ENCODE data around the gene AFF3. TPM values are rescaled to one million over a fixed set of nuclear protein-coding genes. Genes with fewer than 3 reads are reported as not detected.

Gene AFF3
- total and polyA plus RNA-seq, 2 of the 13 experiments (the other 11 are each of a cell fraction or from before 2014, with no cell fraction given), result not detected

- no peak for TF ChIP-seq TARDBP (CRISPR knock-in tag; IDR thresholded peaks at IDR 0.05)
- no peak for TF ChIP-seq KDM5B (CRISPR knock-in tag; IDR thresholded peaks at IDR 0.05; ENCODE audit: borderline replicate concordance)
- TF ChIP-seq, protein P1, sequence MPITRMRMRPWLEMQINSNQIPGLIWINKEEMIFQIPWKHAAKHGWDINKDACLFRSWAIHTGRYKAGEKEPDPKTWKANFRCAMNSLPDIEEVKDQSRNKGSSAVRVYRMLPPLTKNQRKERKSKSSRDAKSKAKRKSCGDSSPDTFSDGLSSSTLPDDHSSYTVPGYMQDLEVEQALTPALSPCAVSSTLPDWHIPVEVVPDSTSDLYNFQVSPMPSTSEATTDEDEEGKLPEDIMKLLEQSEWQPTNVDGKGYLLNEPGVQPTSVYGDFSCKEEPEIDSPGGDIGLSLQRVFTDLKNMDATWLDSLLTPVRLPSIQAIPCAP (CRISPR knock-in tag; IDR thresholded peaks at IDR 0.05; ENCODE audit: low read depth), result no peak
These were observed 122.9 kb downstream of the AFF3 start (continued) for GRCh38 chr2:100019499-100019898.

DNA sequence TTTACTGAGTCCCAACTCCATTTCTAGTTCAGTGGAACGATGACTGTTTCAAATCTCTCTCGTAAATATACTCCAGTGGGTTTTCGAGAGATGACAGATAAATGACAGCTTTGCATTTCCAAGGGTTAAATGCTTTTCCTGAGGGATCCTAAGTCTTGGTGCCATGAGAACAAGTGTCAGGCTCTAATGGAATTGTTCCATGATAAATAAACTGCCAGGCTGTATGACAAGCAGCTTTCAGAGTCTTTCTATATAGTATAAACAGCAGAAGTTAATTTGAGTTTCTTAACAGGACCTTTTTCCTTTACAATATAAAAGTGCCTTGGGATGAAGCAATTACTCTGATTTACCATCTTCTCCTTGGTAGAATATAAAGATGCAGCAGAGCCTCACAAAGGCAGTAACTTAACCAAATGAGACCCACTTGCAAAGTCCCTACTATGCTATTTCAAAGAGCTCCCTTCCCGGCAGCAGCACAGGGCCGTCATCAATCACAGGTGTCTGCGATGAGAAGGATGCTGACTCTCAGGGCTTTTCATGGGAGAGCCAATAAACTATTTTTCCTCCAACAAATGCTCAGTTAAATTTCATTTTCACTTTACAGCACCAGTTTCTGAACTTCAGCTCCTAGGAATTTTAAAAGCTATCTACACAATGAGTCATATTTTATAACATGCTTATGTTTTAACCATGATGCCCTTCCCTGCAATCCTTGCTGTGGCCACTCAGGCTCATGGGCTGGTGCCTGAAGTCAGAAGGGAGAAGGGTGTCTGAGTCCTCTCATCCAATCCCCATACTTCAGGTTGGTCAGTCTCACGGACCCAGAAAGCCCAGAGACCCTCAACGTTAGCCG lies 123.8 kb downstream of the AFF3 start:
- Histone ChIP-seq H3K9ac (ENCODE audit: insufficient read depth, low read depth, low read length) (no peak overlapping the region), H3K27me3 (ENCODE audit: control insufficient read depth in 1 of 2, insufficient read depth in 2 of 2, low read length in 2 of 2) (peaks cover 0 to 10% of the 10 kb centered on the region in 2 experiments; a peak in 2 of 5 replicates), H3K4me3 (replicated peaks in 1 of 3; ENCODE audit: insufficient read depth in 1 of 3, low read depth in 2 of 3, low read length in 3 of 3) (no peak overlapping the region), H3K4me1 (ENCODE audit: insufficient read depth, low read length) (no peaks in the 10 kb centered on the region), H3K79me2 (ENCODE audit: insufficient read depth, low read length) (no peaks in the 10 kb centered on the region), H3K9me3 (ENCODE audit: low read length) (peaks cover 12% of the 10 kb centered on the region; the same call in 1 of the 2 replicates), H3K27ac (ENCODE audit: extremely low read length, insufficient read depth, low read length) (no peak overlapping the region), H3K4me2 (ENCODE audit: low read depth, low read length) (no peak overlapping the region), H4K20me1 (ENCODE audit: insufficient read depth, low read length) (no peaks in the 10 kb centered on the region), H2AFZ (ENCODE audit: low read length) (no peak overlapping the region), H3K36me3 (replicated peaks in 1 of 2; ENCODE audit: control insufficient read depth in 1 of 2, insufficient read depth in 2 of 2, low read length in 2 of 2) (no peaks in the 10 kb centered on the region)
- in situ Hi-C loops (cut with HindIII; ENCODE audit: extremely low pct_ligation_motif_present, low pct_unique_long_range_greater_than_20kb), result no loop called here
- no peak for TF ChIP-seq ZNF326 (CRISPR knock-in tag; IDR thresholded peaks at IDR 0.05; ENCODE audit: borderline replicate concordance)
- no peak for TF ChIP-seq HOXA9 (CRISPR knock-in tag; IDR thresholded peaks at IDR 0.05; ENCODE audit: borderline replicate concordance)
- no peak for TF ChIP-seq BHLHE40 (IDR thresholded peaks at IDR 0.05; ENCODE audit: low read length)
- TF ChIP-seq ZNF513 (CRISPR knock-in tag; conservative IDR thresholded peaks at IDR 0.05), result no peak
- TF ChIP-seq PAF1 (CRISPR knock-in tag; IDR thresholded peaks at IDR 0.05), result no peak
- TF ChIP-seq CCAR2 (optimal IDR thresholded peaks at IDR 0.05; ENCODE audit: low read depth, low read length), result no peak
- TF ChIP-seq KDM6A (CRISPR knock-in tag; IDR thresholded peaks at IDR 0.05; ENCODE audit: low read depth), result no peak
- TF ChIP-seq SYNCRIP (IDR thresholded peaks at IDR 0.05; ENCODE audit: insufficient read depth, low read depth, low read length), result no peak
- TF ChIP-seq ZNF773 (CRISPR knock-in tag; IDR thresholded peaks at IDR 0.05; ENCODE audit: borderline replicate concordance), result no peak
- no peak for TF ChIP-seq HOXA7 (CRISPR knock-in tag; IDR thresholded peaks at IDR 0.05)
- TF ChIP-seq SMAD1 (CRISPR knock-in tag; IDR thresholded peaks at IDR 0.05; ENCODE audit: borderline replicate concordance, low read depth), result no peak
- no peak for TF ChIP-seq SMC3 (IDR thresholded peaks at IDR 0.05; ENCODE audit: low read length)
- no peak for TF ChIP-seq SSRP1 (CRISPR knock-in tag; IDR thresholded peaks at IDR 0.05)
- no peak for TF ChIP-seq ZNF619 (CRISPR knock-in tag; IDR thresholded peaks at IDR 0.05)
- no peak for TF ChIP-seq NCOA1 (CRISPR knock-in tag; IDR thresholded peaks at IDR 0.05)
- intact Hi-C loops (cut with micrococcal nuclease; ENCODE audit: unreplicated experiment), result no loop called here
- CTCF ChIA-PET (ENCODE audit: low intra/inter-chr PET ratio, low total read pairs), result no interaction called here
- POLR2A ChIA-PET, result no interaction called here
- no peak for DNase-seq (ENCODE audit: low spot score)
- 46% methylated on average over 9 of the region's 9 CpGs for WGBS (ENCODE audit: low lambda C conversion rate)
- FAIRE-seq, result no peak
- no TSS peak for BruUV-seq (replicated peaks)
- ATAC-seq, result no peak

All from HepG2 (cell line).